GM18858 (cell line): ENCODE measurements around the gene PDE10A.
"Not testable (repeated sequence)": the region's sequence is repeated elsewhere in the genome, so short reads cannot be mapped to it uniquely, and the experiment has no call there.

Source experiments
- ATAC-seq: cut with Tn5 transposase; IDR thresholded peaks from one replicate; pipeline ENCODE4 v1.9.1; 2021; ENCODE audit not compliant: unreplicated experiment

The PDE10A gene

DNA sequence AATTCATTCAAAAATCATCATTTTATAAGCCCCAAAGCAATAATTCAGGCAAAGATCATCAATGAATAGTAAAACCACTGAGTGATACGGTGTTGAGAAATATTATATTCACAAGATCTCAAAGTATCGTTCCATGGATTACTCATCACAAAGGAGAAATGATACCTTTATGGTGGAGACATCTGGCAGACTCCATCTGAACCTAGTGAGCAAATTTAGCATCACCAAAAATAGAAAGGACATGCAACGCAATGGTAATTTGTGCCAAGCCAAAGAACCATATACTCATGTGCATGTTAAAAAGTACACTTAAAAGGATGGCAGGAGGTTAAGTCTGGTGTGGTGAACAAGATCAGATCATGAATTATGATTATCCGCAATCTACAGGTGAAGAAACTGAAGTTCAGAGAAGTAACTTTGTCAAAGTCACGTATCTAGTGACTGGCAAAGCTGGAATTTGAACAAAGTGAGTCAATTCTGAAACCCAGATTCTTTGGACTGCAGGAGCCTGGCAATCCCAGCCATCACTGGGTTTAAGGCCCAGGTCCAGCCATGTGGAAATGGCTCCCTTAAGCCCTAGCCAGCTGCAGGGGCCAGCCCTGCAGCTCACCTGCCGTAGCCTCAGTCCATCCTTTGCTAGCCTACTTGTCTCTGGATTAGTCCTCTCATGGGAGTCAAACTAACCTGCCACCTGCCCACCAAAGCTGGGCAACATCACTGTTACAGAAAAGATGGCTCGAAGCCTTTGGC lies 68.3 kb downstream of the PDE10A start:
- no peak for ATAC-seq

DNA sequence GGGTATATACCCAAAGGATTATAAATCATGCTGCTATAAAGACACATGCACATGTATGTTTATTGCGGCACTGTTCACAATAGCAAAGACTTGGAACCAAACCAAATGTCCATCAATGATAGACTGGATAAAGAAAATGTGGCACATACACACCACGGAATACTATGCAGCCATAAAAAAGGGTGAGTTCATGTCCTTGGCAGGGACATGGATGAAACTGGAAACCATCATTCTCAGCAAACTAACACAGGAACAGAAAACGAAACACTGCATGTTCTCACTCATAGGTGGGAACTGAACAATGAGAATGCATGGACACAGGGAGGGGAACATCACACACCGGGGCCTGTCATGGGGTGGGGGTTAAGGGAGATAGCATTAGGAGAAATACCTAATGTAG lies 70.1 kb downstream of the PDE10A start:
- not testable (repeated sequence) for ATAC-seq

GRCh38 chr6:165588515-165588914 lies 74.5 kb downstream of the PDE10A start:
- ATAC-seq: no peak

DNA sequence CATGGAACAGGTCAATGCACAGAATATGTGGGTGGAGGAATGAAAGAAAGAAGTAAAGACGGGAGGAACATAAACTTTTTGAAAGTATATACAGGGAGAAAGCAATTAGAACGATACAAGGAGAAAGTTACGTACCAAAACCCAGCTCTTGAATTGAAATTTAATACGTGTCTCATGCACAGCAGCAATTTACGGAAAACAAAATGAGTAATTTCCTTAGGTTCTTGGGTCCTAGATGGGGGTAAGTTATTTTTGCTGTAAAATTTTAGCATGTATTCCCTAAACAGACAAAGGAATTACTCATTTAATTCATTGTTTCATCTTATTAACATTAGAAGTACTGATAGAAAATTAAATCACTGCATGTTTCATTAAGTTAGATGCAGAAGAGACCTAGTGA lies 75.8 kb downstream of the PDE10A start:
- ATAC-seq: no peak

- ATAC-seq: no peak
Measured at GRCh38 chr6:165586706-165587105, 76.3 kb downstream of the PDE10A start.

- ATAC-seq: no peak
Measured at GRCh38 chr6:165585060-165585459, 78.0 kb downstream of the PDE10A start.

DNA sequence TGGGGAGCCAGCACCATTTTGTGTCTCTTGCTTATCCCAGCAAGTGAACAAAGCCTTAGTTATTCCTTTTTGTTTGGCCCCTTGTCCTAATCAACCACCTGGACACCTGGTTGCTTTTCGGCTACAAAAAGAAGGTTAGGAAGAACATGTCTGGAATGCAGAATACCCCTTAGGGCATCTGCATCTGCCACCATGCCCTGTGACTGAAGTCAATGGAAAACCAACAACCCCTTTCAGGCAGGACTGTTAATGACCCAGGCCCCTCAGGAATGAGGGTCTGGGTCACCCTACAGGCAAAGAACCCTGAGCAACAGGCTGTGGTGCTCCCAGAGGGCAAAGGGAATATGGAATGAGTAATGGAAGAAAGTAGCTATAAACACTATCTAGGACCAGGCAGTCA lies 78.5 kb downstream of the PDE10A start:
- no peak for ATAC-seq

GRCh38 chr6:165581678-165582077 lies 81.4 kb downstream of the PDE10A start:
- no peak for ATAC-seq

DNA sequence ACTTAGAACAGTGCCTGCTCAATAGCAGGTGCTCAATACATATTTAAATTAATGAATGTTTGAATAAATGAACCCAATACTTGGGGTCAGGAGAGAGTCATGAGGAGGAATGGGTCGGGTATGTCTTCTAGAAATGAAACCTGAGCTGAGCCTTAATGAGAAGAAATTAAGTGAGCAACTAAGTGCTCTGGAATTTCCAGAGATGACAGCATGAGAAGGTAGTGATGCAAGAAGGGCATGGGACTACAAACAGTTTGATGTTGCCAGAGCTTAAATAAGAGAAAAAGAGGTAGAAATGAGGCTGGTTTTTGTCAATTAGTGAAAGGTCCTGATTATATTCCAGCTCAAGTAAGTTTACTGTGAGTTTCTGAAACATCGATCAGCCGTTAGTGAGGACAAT lies 82.9 kb downstream of the PDE10A start:
- ATAC-seq: no peak

- no peak for ATAC-seq
Measured at GRCh38 chr6:165579151-165579550, 83.9 kb downstream of the PDE10A start.

- ATAC-seq: no peak
Measured at GRCh38 chr6:165577556-165577955, 85.5 kb downstream of the PDE10A start.

- ATAC-seq: no peak
Measured at GRCh38 chr6:165575158-165575549, 87.9 kb downstream of the PDE10A start.

- no peak for ATAC-seq
Measured at GRCh38 chr6:165574220-165575157, 88.6 kb downstream of the PDE10A start.

DNA sequence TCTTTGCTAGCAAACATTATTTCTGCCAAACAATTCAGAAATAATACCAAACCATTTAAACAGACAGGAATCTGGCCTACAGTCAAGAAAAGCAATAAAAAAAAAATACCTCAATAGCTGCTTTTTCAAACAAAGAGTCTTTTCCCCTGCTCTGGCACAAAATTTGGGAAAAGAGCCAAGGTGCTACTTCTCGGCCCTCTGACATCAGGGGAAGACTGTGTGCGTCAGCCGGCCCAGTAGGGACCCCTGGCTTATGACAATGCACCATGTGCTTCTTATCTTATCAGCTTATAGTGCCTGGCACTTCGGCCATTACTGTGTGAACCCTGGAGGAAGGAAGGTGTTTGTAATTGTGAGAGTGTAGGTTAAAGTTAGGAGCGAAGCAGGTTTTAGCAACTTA lies 89.4 kb downstream of the PDE10A start:
- ATAC-seq: no peak

GRCh38 chr6:165571721-165572132 lies 91.3 kb downstream of the PDE10A start:
- peak; percentile 84 for ATAC-seq

DNA sequence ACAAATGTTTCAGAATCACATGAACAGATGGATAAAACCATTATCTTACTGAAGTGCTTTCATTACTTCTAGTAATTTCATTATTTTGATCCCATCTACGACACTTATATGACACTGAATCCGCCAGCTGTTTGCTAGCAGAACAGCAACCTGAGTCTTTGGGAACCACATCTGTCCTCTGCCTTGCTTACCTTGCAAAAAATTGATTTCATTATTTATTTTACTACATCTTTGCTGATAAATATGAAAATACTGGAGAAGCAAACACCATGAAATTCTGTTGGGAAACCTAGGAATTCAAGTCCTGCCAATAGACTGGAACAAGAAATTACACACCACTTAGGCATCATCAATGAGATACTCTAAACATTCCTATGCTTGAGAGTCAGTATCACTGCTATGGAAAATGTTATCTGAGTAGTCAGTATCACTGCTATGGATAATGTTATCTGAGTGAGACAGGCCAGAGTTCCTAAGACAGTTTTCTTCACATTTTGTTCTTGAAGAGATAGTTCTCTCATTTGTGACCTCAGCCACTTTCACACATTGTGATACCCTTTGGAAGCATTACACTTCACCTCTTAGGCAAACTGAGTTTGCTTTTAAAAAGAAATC lies 91.9 kb downstream of the PDE10A start:
- no peak for ATAC-seq

GRCh38 chr6:165568326-165568725 lies 94.7 kb downstream of the PDE10A start:
- ATAC-seq: no peak

GRCh38 chr6:165566088-165566828 lies 96.8 kb downstream of the PDE10A start:
- ATAC-seq: no peak

GRCh38 chr6:165562421-165563090 lies 100.5 kb downstream of the PDE10A start:
- ATAC-seq: no peak

DNA sequence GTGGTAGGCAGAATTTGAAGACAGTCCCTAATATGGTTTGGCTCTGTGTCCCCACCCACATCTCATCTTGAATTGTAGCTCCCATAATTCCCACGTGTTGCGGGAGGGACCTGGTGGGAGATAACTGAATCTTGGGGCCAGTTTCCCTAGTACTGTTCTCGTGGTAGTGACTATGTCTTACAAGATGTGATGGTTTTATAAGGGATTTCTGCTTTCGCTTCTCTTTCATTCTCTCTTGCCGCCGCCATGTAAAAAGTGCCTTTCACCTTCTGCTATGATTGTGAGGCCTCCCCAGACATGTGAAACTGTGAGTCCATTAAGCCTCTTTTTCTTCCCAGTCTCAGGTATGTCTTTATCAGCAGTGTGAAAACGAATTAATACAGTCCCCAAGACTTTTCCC lies 103.4 kb downstream of the PDE10A start:
- no peak for ATAC-seq
